Measurements from ENCODE around the gene ARAP3.

Gene ARAP3

DNA sequence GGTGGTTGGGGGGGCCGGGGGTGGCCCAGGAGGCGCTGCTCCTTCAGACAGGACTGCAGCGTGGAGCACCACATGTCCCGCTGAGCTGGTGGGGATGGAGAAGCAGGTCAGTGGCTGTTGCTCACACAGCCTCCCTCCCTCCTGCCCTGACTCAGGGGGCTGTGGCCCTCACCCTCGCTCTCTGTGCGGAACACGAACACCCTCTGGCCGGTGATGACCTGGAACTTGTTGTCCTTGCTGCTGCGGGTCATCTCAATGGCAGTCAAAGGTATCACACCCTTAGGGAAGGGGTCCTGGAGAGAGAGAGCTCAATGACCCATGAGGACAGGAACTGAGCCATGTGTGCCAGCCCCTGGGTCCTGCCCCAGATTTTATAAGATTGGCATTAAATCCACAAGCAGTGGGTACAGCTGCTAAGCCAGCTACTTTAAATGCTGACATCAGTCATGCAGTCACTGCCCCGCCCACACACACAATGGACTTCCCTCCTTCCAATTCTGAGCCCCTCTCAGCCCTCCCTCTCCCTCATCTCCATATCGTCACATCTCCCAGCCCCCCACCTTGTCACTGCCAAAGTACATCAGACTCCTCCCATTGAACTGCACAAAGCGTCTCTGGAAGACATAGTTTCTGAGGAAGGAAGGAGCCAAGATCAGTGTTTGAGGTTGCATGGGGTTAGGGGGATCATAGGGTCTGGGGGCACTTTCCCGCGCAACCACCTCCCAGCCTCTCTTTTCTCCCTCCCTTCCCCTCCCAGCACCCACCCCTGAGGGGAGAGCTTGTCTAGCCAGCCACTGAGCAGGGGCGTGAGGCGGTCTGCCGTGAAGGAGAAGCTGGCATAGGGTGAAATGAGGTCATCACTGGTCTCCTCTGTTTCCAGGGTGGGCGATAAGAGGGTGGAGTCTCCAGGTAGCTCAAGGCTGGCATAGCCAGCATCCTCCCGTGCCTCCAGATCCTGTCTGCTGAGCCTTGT, 8.9 kb downstream of the ARAP3 start:
- peaks cover 4% of the 10 kb centered on the region for H3K36me3 ChIP-seq (ENCODE audit: control insufficient read depth, insufficient read depth, low read length)
- H3K27ac ChIP-seq (ENCODE audit: low read depth, low read length): no peak overlapping the region
- H2BK120ac ChIP-seq (ENCODE audit: low read depth, low read length): no peak overlapping the region
- DNase-seq: no peak
- H3K4me1 ChIP-seq (ENCODE audit: control insufficient read depth, low read depth, low read length): no peaks in the 10 kb centered on the region
- H2BK5ac ChIP-seq (ENCODE audit: low read length): no peak overlapping the region
- no peak overlapping the region for H2BK15ac ChIP-seq (replicated peaks; ENCODE audit: low read depth)
- H4K5ac ChIP-seq (ENCODE audit: low read length): no peak overlapping the region
- no peak overlapping the region for H3K9ac ChIP-seq (ENCODE audit: low read length)
- no CpG with 5 or more reads among the region's 19 CpGs for WGBS (ENCODE audit: extremely low coverage, insufficient coverage, low lambda C conversion rate)
- no peaks in the 10 kb centered on the region for H3K79me1 ChIP-seq (ENCODE audit: low read length)
- H3K4ac ChIP-seq (ENCODE audit: low read depth, low read length): no peak overlapping the region
- no peak overlapping the region for H3K18ac ChIP-seq (ENCODE audit: low read length)
- no peak overlapping the region for H3K4me2 ChIP-seq (ENCODE audit: low read length)
- H2AK5ac ChIP-seq (ENCODE audit: low read length): no peak overlapping the region
- H3K23ac ChIP-seq (ENCODE audit: low read length): no peak overlapping the region
- H3K79me2 ChIP-seq (ENCODE audit: control insufficient read depth, insufficient read depth, low read length): no peaks in the 10 kb centered on the region
- H3K4me3 ChIP-seq (ENCODE audit: low read length): no peak overlapping the region
- no peak overlapping the region for H3K56ac ChIP-seq (ENCODE audit: low read length)
- no peak overlapping the region for H4K8ac ChIP-seq (ENCODE audit: low read depth, low read length)
- no peaks in the 10 kb centered on the region for H3K27me3 ChIP-seq (ENCODE audit: insufficient read depth, low read length, poor library complexity)

- H2BK120ac ChIP-seq (ENCODE audit: low read depth, low read length): no peak overlapping the region
- H2BK5ac ChIP-seq (ENCODE audit: low read length): no peak overlapping the region
- H4K5ac ChIP-seq (ENCODE audit: low read length): no peak overlapping the region
- H3K4ac ChIP-seq (ENCODE audit: low read depth, low read length): no peak overlapping the region
- no peak overlapping the region for H2BK15ac ChIP-seq (replicated peaks; ENCODE audit: low read depth)
- DNase-seq: no peak
- no CpG with 5 or more reads among the region's 23 CpGs for WGBS (ENCODE audit: extremely low coverage, insufficient coverage, low lambda C conversion rate)
- H2AK5ac ChIP-seq (ENCODE audit: low read length): no peak overlapping the region
- H3K18ac ChIP-seq (ENCODE audit: low read length): no peak overlapping the region
- no peaks in the 10 kb centered on the region for H3K4me1 ChIP-seq (ENCODE audit: control insufficient read depth, low read depth, low read length)
- no peak overlapping the region for H3K9ac ChIP-seq (ENCODE audit: low read length)
- no peak overlapping the region for H4K8ac ChIP-seq (ENCODE audit: low read depth, low read length)
- H3K4me2 ChIP-seq (ENCODE audit: low read length): no peak overlapping the region
- H3K56ac ChIP-seq (ENCODE audit: low read length): no peak overlapping the region
- H3K4me3 ChIP-seq (ENCODE audit: low read length): no peak overlapping the region
- no peak overlapping the region for H3K23ac ChIP-seq (ENCODE audit: low read length)
- H3K79me1 ChIP-seq (ENCODE audit: low read length): no peaks in the 10 kb centered on the region
- H3K27me3 ChIP-seq (ENCODE audit: insufficient read depth, low read length, poor library complexity): no peaks in the 10 kb centered on the region
- H3K27ac ChIP-seq (ENCODE audit: low read depth, low read length): no peak overlapping the region
- H3K36me3 ChIP-seq (ENCODE audit: control insufficient read depth, insufficient read depth, low read length): peaks cover 4% of the 10 kb centered on the region
- H3K79me2 ChIP-seq (ENCODE audit: control insufficient read depth, insufficient read depth, low read length): no peaks in the 10 kb centered on the region
Observed at GRCh38 chr5:141672071-141672840, 9.8 kb downstream of the ARAP3 start.

- no peak overlapping the region for H2BK120ac ChIP-seq (ENCODE audit: low read depth, low read length)
- H3K18ac ChIP-seq (ENCODE audit: low read length): no peak overlapping the region
- no CpG with 5 or more reads among the region's 4 CpGs for WGBS (ENCODE audit: extremely low coverage, insufficient coverage, low lambda C conversion rate)
- no peak overlapping the region for H2AK5ac ChIP-seq (ENCODE audit: low read length)
- H3K4ac ChIP-seq (ENCODE audit: low read depth, low read length): no peak overlapping the region
- no peaks in the 10 kb centered on the region for H3K4me1 ChIP-seq (ENCODE audit: control insufficient read depth, low read depth, low read length)
- H3K4me3 ChIP-seq (ENCODE audit: low read length): no peak overlapping the region
- peak; percentile 45 for DNase-seq
- H4K5ac ChIP-seq (ENCODE audit: low read length): no peak overlapping the region
- no peak overlapping the region for H2BK5ac ChIP-seq (ENCODE audit: low read length)
- no peak overlapping the region for H2BK15ac ChIP-seq (replicated peaks; ENCODE audit: low read depth)
- no peak overlapping the region for H3K27ac ChIP-seq (ENCODE audit: low read depth, low read length)
- no peak overlapping the region for H3K56ac ChIP-seq (ENCODE audit: low read length)
- H3K79me2 ChIP-seq (ENCODE audit: control insufficient read depth, insufficient read depth, low read length): no peaks in the 10 kb centered on the region
- H3K36me3 ChIP-seq (ENCODE audit: control insufficient read depth, insufficient read depth, low read length): peaks cover 4% of the 10 kb centered on the region
- no peak overlapping the region for H4K8ac ChIP-seq (ENCODE audit: low read depth, low read length)
- H3K4me2 ChIP-seq (ENCODE audit: low read length): no peak overlapping the region
- H3K9ac ChIP-seq (ENCODE audit: low read length): no peak overlapping the region
- no peaks in the 10 kb centered on the region for H3K79me1 ChIP-seq (ENCODE audit: low read length)
- H3K23ac ChIP-seq (ENCODE audit: low read length): no peak overlapping the region
- H3K27me3 ChIP-seq (ENCODE audit: insufficient read depth, low read length, poor library complexity): no peaks in the 10 kb centered on the region
Observed at GRCh38 chr5:141669520-141669919, 12.5 kb downstream of the ARAP3 start.

- H4K8ac ChIP-seq (ENCODE audit: low read depth, low read length): no peak overlapping the region
- no peak overlapping the region for H2BK5ac ChIP-seq (ENCODE audit: low read length)
- no peak overlapping the region for H3K27ac ChIP-seq (ENCODE audit: low read depth, low read length)
- no peak for DNase-seq
- no peak overlapping the region for H2AK5ac ChIP-seq (ENCODE audit: low read length)
- H3K4me3 ChIP-seq (ENCODE audit: low read length): no peak overlapping the region
- H3K4me1 ChIP-seq (ENCODE audit: control insufficient read depth, low read depth, low read length): no peaks in the 10 kb centered on the region
- WGBS (ENCODE audit: extremely low coverage, insufficient coverage, low lambda C conversion rate): no CpG with 5 or more reads among the region's 8 CpGs
- H3K18ac ChIP-seq (ENCODE audit: low read length): no peak overlapping the region
- H3K79me1 ChIP-seq (ENCODE audit: low read length): no peaks in the 10 kb centered on the region
- no peak overlapping the region for H4K5ac ChIP-seq (ENCODE audit: low read length)
- H3K27me3 ChIP-seq (ENCODE audit: insufficient read depth, low read length, poor library complexity): no peaks in the 10 kb centered on the region
- no peak overlapping the region for H2BK15ac ChIP-seq (replicated peaks; ENCODE audit: low read depth)
- H3K36me3 ChIP-seq (ENCODE audit: control insufficient read depth, insufficient read depth, low read length): peaks cover 6% of the 10 kb centered on the region
- no peak overlapping the region for H3K4ac ChIP-seq (ENCODE audit: low read depth, low read length)
- no peak overlapping the region for H3K23ac ChIP-seq (ENCODE audit: low read length)
- no peak overlapping the region for H3K56ac ChIP-seq (ENCODE audit: low read length)
- H3K79me2 ChIP-seq (ENCODE audit: control insufficient read depth, insufficient read depth, low read length): no peaks in the 10 kb centered on the region
- no peak overlapping the region for H3K4me2 ChIP-seq (ENCODE audit: low read length)
- no peak overlapping the region for H3K9ac ChIP-seq (ENCODE audit: low read length)
- no peak overlapping the region for H2BK120ac ChIP-seq (ENCODE audit: low read depth, low read length)
Observed at GRCh38 chr5:141668601-141669265, 13.3 kb downstream of the ARAP3 start.

GRCh38 chr5:141665995-141666940, 15.8 kb downstream of the ARAP3 start:
- H3K56ac ChIP-seq (ENCODE audit: low read length): no peak overlapping the region
- no peak for DNase-seq
- no peak overlapping the region for H4K5ac ChIP-seq (ENCODE audit: low read length)

More at GRCh38 chr5:141665995-141666940, 15.8 kb downstream of the ARAP3 start:
- Histone ChIP-seq H3K79me1 (ENCODE audit: low read length) (no peaks in the 10 kb centered on the region), H3K27me3 (ENCODE audit: insufficient read depth, low read length, poor library complexity) (no peaks in the 10 kb centered on the region), H3K4me1 (ENCODE audit: control insufficient read depth, low read depth, low read length) (no peaks in the 10 kb centered on the region), H2AK5ac (ENCODE audit: low read length) (no peak overlapping the region), H3K79me2 (ENCODE audit: control insufficient read depth, insufficient read depth, low read length) (no peaks in the 10 kb centered on the region), H3K18ac (ENCODE audit: low read length) (no peak overlapping the region), H3K36me3 (ENCODE audit: control insufficient read depth, insufficient read depth, low read length) (peaks cover 5% of the 10 kb centered on the region), H3K4me3 (ENCODE audit: low read length) (no peak overlapping the region), H2BK5ac (ENCODE audit: low read length) (no peak overlapping the region), H3K27ac (ENCODE audit: low read depth, low read length) (no peak overlapping the region), H3K4me2 (ENCODE audit: low read length) (no peak overlapping the region), H3K9ac (ENCODE audit: low read length) (no peak overlapping the region), H3K4ac (ENCODE audit: low read depth, low read length) (no peak overlapping the region), H2BK120ac (ENCODE audit: low read depth, low read length) (no peak overlapping the region), H2BK15ac (replicated peaks; ENCODE audit: low read depth) (no peak overlapping the region), H4K8ac (ENCODE audit: low read depth, low read length) (no peak overlapping the region), H3K23ac (ENCODE audit: low read length) (no peak overlapping the region)
- WGBS (ENCODE audit: extremely low coverage, insufficient coverage, low lambda C conversion rate): no CpG with 5 or more reads among the region's 18 CpGs
